GM23338 (cell line): ENCODE results near the gene EMP2. TPM values are rescaled to one million over a fixed set of nuclear protein-coding genes. Genes with fewer than 3 reads are reported as not detected.

Experiments
- ATAC-seq: fragments of 200-7000 bp; cut with Tn5 transposase; 3 replicates; pipeline ENCODE4 v1.9.1; 2020
- DNase-seq: peaks from one replicate; pipeline ENCODE4 v3.0.0-alpha.2; 2015; ENCODE audit warnings: low spot score
- H2AFZ ChIP-seq: fragments of 200-600 bp; sonication (generic); 2 replicates; pipeline ENCODE4 v1.8.0; 2016; ENCODE audit warnings: antibody characterized with exemption, mild to moderate bottlenecking, moderate library complexity
- H3F3A ChIP-seq: fragments of 200-600 bp; sonication (generic); replicated peaks from 2 replicates; pipeline ENCODE4 v1.8.0; 2017; ENCODE audit warnings: antibody characterized with exemption, mixed run types, low read depth
- H3K27ac ChIP-seq: fragments of 200-600 bp; sonication (generic); 2 replicates; pipeline ENCODE4 v1.6.1; 2016; ENCODE audit warnings: low read depth
- H3K27me3 ChIP-seq: fragments of 200-600 bp; sonication (generic); 2 replicates; pipeline ENCODE4 v1.8.0; 2016; ENCODE audit warnings: mild to moderate bottlenecking, mixed run types, moderate library complexity; ENCODE audit not compliant: insufficient read depth
- H3K36me3 ChIP-seq: fragments of 200-600 bp; sonication (generic); 2 replicates; pipeline ENCODE4 v1.8.0; 2016; ENCODE audit warnings: mild to moderate bottlenecking; ENCODE audit not compliant: insufficient read depth
- H3K4me1 ChIP-seq: fragments of 200-600 bp; sonication (generic); 2 replicates; pipeline ENCODE4 v1.8.0; 2016; ENCODE audit warnings: mild to moderate bottlenecking, moderate library complexity; ENCODE audit not compliant: insufficient read depth
- H3K4me2 ChIP-seq: fragments of 200-600 bp; sonication (generic); 2 replicates; pipeline ENCODE4 v1.7.1; 2017; ENCODE audit warnings: mixed run types
- H3K4me3 ChIP-seq: fragments of 200-600 bp; sonication (generic); 2 replicates; pipeline ENCODE4 v1.6.1; 2016; ENCODE audit warnings: mixed run types
- H3K79me2 ChIP-seq: fragments of 200-600 bp; sonication (generic); replicated peaks from 2 replicates; pipeline ENCODE4 v1.8.0; 2017; ENCODE audit warnings: mild to moderate bottlenecking; ENCODE audit not compliant: insufficient read depth
- H3K9me2 ChIP-seq: fragments of 200-600 bp; sonication (generic); 2 replicates; pipeline ENCODE4 v1.8.0; 2017; ENCODE audit not compliant: insufficient read depth
- H4K20me1 ChIP-seq: fragments of 200-600 bp; sonication (generic); replicated peaks from 2 replicates; pipeline ENCODE4 v1.8.0; 2017; ENCODE audit warnings: mild to moderate bottlenecking; ENCODE audit not compliant: insufficient read depth
- H3K27ac Mint-ChIP-seq: 2 replicates; pipeline ENCODE4 v1.8.0; 2020; ENCODE audit warnings: inconsistent platforms, mild to moderate bottlenecking, moderate library complexity, mixed read lengths
- H3K27me3 Mint-ChIP-seq: 3 replicates; pipeline ENCODE4 v1.8.0; 2022; ENCODE audit warnings: low read depth, mild to moderate bottlenecking, moderate library complexity, mixed read lengths, inconsistent platforms; ENCODE audit not compliant: insufficient read depth, poor library complexity
- H3K36me3 Mint-ChIP-seq: 3 replicates; pipeline ENCODE4 v1.8.0; 2021; ENCODE audit warnings: low read depth, mild to moderate bottlenecking, inconsistent platforms, moderate library complexity, mixed read lengths
- H3K4me1 Mint-ChIP-seq: 3 replicates; pipeline ENCODE4 v1.8.0; 2020; ENCODE audit warnings: mild to moderate bottlenecking, inconsistent platforms, mixed read lengths
- H3K4me3 Mint-ChIP-seq: 3 replicates; pipeline ENCODE4 v1.8.0; 2021; ENCODE audit warnings: moderate library complexity, mild to moderate bottlenecking, inconsistent platforms, mixed read lengths
- H3K9me3 Mint-ChIP-seq: 3 replicates; pipeline ENCODE4 v1.8.0; 2020; ENCODE audit warnings: moderate library complexity, mild to moderate bottlenecking, inconsistent platforms, mixed read lengths
- EZH2 ChIP-seq: fragments of 200-600 bp; sonication (generic); IDR thresholded peaks from one replicate; pipeline ENCODE4 v1.8.0; 2017; ENCODE audit warnings: antibody characterized with exemption, mild to moderate bottlenecking, low read depth; ENCODE audit not compliant: unreplicated experiment
- EZH2phosphoT487 ChIP-seq: fragments of 200-600 bp; sonication (generic); IDR thresholded peaks from one replicate; pipeline ENCODE4 v1.8.1; 2018; ENCODE audit warnings: antibody characterized with exemption; ENCODE audit not compliant: unreplicated experiment
- JUNB ChIP-seq: IDR thresholded peaks from one replicate; pipeline ENCODE4 v1.6.1; 2016; ENCODE audit warnings: antibody characterized with exemption; ENCODE audit not compliant: unreplicated experiment
- NANOG ChIP-seq: IDR thresholded peaks from 2 replicates; pipeline ENCODE4 v1.6.1; 2016; ENCODE audit warnings: antibody characterized with exemption, borderline replicate concordance
- POLR2AphosphoS5 ChIP-seq: IDR thresholded peaks from 2 replicates; pipeline ENCODE4 v1.6.1; 2016; ENCODE audit warnings: antibody characterized with exemption, low read depth
- STAT1 ChIP-seq: IDR thresholded peaks from one replicate; pipeline ENCODE4 v1.6.1; 2016; ENCODE audit warnings: antibody characterized with exemption; ENCODE audit not compliant: unreplicated experiment
- polyA plus RNA-seq: library from polyadenylated mRNA; unstranded; fragments of >200 nt; fragmentation: Nextera tagmentation; extraction: Ambion mirVana; gene quantifications from 2 replicates; pipeline ENCODE4 v1.2.1, GENCODE V29; 2016
- total RNA-seq: library from RNA; depleted of rRNA; stranded (reverse); fragments of >200 nt; shearing (Covaris generic); gene quantifications from 2 replicates; pipeline ENCODE4 v1.2.3, GENCODE V29; 2014
- TF ChIP-seq, protein P1 (sequence below), 2 experiments: fragments of 200-600 bp in 1 of 2; sonication (generic) in 1 of 2; conservative IDR thresholded peaks; 2 replicates each; pipeline versions ENCODE4 v1.5.1 to v1.6.1; 2016 to 2017; ENCODE audit warnings: antibody characterized with exemption in 2 of 2, low read depth in 2 of 2, mild to moderate bottlenecking in 2 of 2, moderate library complexity in 1 of 2
- TF ChIP-seq, protein P2 (sequence below): fragments of 250-450 bp; sonication (Bioruptor Pico); IDR thresholded peaks from 2 replicates; pipeline ENCODE4 v1.5.0; 2020; ENCODE audit warnings: mild to moderate bottlenecking, moderate library complexity
- TF ChIP-seq, protein P3 (sequence below): IDR thresholded peaks from one replicate; pipeline ENCODE4 v1.6.1; 2018; ENCODE audit warnings: antibody characterized with exemption; ENCODE audit not compliant: unreplicated experiment
- TF ChIP-seq, protein P4 (sequence below): IDR thresholded peaks from 2 replicates; pipeline ENCODE4 v1.6.1; 2016; ENCODE audit warnings: antibody characterized with exemption

EMP2 gene
- total and polyA plus RNA-seq, 2 experiments from 2014 or later = 7.3 to 40.1 TPM

DNA sequence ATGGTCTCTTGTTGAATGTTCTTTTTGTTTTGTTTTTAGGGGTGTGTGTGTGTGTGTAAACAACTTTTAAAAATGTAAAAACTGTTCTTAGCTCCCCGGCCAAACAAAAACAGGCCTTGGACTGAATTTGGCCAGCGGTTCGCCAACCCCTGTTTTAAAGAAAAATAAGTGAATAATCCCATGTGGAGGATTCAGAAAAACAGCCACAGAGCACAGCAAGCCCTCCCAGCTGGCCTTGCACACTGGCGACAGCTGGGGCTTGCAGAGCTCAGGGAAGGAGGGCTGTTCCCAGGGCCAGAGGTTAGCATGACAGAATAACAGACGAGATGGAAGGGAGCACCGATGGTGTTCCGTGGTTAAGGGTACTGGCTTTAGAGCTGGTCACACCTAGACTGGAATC lies 39.0 kb downstream of the EMP2 start (continued):
- TF ChIP-seq STAT1 (no peak), EZH2 (no peak), POLR2AphosphoS5 (no peak)
- TF ChIP-seq, protein P1, sequence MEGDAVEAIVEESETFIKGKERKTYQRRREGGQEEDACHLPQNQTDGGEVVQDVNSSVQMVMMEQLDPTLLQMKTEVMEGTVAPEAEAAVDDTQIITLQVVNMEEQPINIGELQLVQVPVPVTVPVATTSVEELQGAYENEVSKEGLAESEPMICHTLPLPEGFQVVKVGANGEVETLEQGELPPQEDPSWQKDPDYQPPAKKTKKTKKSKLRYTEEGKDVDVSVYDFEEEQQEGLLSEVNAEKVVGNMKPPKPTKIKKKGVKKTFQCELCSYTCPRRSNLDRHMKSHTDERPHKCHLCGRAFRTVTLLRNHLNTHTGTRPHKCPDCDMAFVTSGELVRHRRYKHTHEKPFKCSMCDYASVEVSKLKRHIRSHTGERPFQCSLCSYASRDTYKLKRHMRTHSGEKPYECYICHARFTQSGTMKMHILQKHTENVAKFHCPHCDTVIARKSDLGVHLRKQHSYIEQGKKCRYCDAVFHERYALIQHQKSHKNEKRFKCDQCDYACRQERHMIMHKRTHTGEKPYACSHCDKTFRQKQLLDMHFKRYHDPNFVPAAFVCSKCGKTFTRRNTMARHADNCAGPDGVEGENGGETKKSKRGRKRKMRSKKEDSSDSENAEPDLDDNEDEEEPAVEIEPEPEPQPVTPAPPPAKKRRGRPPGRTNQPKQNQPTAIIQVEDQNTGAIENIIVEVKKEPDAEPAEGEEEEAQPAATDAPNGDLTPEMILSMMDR (conservative IDR thresholded peaks at IDR 0.05; ENCODE audit: low read depth in 2 of 2) = no peak

DNA sequence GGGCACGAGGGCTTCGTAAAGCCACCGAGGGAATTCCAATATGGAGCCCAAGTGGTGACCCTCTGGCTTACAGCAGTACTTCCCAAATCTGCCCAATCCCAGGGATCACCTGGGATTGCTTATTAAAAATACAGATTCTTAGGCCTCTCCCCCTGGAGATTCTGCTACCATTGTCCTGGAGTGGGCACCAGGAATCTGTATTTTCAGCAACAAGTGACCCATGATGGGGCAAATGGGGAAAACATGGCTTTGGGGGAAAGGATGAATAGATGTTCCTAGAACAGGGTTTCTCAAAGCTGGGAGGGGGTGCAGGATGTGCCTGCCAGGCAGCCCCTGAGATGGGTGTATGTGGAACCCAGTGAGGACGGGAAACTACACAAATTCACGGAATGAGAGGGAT lies 40.6 kb downstream of the EMP2 start:
- H3K36me3 ChIP-seq = no peaks in the 10 kb centered on the region; the same call in 1 of the 2 replicates
- H3K4me3 ChIP-seq = no peak overlapping the region
- H2AFZ ChIP-seq = no peak overlapping the region
- no peak overlapping the region for H3K27ac ChIP-seq
- no peaks in the 10 kb centered on the region for H3K27me3 ChIP-seq
- H3K4me1 ChIP-seq = no peaks in the 10 kb centered on the region
- Mint-ChIP-seq H3K4me1 (no peaks in the 10 kb centered on the region), H3K9me3 (no peaks in the 10 kb centered on the region), H3K27ac (no peak overlapping the region), H3K4me3 (no peak overlapping the region), H3K36me3 (peaks cover 10% of the 10 kb centered on the region; the same call in 2 of the 3 replicates), H3K27me3 (peaks cover 8% of the 10 kb centered on the region)
- no peak overlapping the region for H3K4me2 ChIP-seq
- ATAC-seq (no peak), DNase-seq (no peak)
- H3K9me2 ChIP-seq = no peaks in the 10 kb centered on the region
- no peaks in the 10 kb centered on the region for H3K79me2 ChIP-seq
- H3F3A ChIP-seq = no peaks in the 10 kb centered on the region
- no peaks in the 10 kb centered on the region for H4K20me1 ChIP-seq
- TF ChIP-seq, protein P2, sequence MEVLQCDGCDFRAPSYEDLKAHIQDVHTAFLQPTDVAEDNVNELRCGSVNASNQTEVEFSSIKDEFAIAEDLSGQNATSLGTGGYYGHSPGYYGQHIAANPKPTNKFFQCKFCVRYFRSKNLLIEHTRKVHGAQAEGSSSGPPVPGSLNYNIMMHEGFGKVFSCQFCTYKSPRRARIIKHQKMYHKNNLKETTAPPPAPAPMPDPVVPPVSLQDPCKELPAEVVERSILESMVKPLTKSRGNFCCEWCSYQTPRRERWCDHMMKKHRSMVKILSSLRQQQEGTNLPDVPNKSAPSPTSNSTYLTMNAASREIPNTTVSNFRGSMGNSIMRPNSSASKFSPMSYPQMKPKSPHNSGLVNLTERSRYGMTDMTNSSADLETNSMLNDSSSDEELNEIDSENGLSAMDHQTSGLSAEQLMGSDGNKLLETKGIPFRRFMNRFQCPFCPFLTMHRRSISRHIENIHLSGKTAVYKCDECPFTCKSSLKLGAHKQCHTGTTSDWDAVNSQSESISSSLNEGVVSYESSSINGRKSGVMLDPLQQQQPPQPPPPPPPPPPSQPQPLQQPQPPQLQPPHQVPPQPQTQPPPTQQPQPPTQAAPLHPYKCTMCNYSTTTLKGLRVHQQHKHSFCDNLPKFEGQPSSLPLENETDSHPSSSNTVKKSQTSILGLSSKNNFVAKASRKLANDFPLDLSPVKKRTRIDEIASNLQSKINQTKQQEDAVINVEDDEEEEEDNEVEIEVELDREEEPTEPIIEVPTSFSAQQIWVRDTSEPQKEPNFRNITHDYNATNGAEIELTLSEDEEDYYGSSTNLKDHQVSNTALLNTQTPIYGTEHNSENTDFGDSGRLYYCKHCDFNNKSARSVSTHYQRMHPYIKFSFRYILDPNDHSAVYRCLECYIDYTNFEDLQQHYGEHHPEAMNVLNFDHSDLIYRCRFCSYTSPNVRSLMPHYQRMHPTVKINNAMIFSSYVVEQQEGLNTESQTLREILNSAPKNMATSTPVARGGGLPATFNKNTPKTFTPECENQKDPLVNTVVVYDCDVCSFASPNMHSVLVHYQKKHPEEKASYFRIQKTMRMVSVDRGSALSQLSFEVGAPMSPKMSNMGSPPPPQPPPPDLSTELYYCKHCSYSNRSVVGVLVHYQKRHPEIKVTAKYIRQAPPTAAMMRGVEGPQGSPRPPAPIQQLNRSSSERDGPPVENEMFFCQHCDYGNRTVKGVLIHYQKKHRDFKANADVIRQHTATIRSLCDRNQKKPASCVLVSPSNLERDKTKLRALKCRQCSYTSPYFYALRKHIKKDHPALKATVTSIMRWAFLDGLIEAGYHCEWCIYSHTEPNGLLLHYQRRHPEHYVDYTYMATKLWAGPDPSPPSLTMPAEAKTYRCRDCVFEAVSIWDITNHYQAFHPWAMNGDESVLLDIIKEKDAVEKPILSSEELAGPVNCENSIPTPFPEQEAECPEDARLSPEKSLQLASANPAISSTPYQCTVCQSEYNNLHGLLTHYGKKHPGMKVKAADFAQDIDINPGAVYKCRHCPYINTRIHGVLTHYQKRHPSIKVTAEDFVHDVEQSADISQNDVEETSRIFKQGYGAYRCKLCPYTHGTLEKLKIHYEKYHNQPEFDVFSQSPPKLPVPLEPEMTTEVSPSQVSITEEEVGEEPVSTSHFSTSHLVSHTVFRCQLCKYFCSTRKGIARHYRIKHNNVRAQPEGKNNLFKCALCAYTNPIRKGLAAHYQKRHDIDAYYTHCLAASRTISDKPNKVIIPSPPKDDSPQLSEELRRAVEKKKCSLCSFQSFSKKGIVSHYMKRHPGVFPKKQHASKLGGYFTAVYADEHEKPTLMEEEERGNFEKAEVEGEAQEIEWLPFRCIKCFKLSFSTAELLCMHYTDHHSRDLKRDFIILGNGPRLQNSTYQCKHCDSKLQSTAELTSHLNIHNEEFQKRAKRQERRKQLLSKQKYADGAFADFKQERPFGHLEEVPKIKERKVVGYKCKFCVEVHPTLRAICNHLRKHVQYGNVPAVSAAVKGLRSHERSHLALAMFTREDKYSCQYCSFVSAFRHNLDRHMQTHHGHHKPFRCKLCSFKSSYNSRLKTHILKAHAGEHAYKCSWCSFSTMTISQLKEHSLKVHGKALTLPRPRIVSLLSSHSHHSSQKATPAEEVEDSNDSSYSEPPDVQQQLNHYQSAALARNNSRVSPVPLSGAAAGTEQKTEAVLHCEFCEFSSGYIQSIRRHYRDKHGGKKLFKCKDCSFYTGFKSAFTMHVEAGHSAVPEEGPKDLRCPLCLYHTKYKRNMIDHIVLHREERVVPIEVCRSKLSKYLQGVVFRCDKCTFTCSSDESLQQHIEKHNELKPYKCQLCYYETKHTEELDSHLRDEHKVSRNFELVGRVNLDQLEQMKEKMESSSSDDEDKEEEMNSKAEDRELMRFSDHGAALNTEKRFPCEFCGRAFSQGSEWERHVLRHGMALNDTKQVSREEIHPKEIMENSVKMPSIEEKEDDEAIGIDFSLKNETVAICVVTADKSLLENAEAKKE = no peak
- TF ChIP-seq JUNB (no peak), POLR2AphosphoS5 (no peak), NANOG (no peak), EZH2phosphoT487 (no peak), STAT1 (no peak), EZH2 (no peak)
- TF ChIP-seq, protein P3, sequence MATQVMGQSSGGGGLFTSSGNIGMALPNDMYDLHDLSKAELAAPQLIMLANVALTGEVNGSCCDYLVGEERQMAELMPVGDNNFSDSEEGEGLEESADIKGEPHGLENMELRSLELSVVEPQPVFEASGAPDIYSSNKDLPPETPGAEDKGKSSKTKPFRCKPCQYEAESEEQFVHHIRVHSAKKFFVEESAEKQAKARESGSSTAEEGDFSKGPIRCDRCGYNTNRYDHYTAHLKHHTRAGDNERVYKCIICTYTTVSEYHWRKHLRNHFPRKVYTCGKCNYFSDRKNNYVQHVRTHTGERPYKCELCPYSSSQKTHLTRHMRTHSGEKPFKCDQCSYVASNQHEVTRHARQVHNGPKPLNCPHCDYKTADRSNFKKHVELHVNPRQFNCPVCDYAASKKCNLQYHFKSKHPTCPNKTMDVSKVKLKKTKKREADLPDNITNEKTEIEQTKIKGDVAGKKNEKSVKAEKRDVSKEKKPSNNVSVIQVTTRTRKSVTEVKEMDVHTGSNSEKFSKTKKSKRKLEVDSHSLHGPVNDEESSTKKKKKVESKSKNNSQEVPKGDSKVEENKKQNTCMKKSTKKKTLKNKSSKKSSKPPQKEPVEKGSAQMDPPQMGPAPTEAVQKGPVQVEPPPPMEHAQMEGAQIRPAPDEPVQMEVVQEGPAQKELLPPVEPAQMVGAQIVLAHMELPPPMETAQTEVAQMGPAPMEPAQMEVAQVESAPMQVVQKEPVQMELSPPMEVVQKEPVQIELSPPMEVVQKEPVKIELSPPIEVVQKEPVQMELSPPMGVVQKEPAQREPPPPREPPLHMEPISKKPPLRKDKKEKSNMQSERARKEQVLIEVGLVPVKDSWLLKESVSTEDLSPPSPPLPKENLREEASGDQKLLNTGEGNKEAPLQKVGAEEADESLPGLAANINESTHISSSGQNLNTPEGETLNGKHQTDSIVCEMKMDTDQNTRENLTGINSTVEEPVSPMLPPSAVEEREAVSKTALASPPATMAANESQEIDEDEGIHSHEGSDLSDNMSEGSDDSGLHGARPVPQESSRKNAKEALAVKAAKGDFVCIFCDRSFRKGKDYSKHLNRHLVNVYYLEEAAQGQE = no peak
- TF ChIP-seq, protein P1 (conservative IDR thresholded peaks at IDR 0.05; ENCODE audit: low read depth in 2 of 2) = no peak
- TF ChIP-seq, protein P4, sequence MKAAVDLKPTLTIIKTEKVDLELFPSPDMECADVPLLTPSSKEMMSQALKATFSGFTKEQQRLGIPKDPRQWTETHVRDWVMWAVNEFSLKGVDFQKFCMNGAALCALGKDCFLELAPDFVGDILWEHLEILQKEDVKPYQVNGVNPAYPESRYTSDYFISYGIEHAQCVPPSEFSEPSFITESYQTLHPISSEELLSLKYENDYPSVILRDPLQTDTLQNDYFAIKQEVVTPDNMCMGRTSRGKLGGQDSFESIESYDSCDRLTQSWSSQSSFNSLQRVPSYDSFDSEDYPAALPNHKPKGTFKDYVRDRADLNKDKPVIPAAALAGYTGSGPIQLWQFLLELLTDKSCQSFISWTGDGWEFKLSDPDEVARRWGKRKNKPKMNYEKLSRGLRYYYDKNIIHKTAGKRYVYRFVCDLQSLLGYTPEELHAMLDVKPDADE = no peak
